Mucosa of stomach (tissue), 1 donor: ENCODE data around the gene CTXND1.

Source experiments
- H3K27me3 ChIP-seq: one replicate; pipeline ENCODE4 v1.7.0; 2013; ENCODE audit warnings: mild to moderate bottlenecking, low read length; ENCODE audit not compliant: control insufficient read depth, insufficient read depth
- H3K36me3 ChIP-seq: one replicate; pipeline ENCODE4 v1.7.0; 2013; ENCODE audit warnings: low read length; ENCODE audit not compliant: control insufficient read depth, insufficient read depth
- H3K4me1 ChIP-seq: one replicate; pipeline ENCODE4 v1.7.0; 2013; ENCODE audit warnings: mild to moderate bottlenecking, low read length; ENCODE audit not compliant: control insufficient read depth, insufficient read depth
- H3K4me3 ChIP-seq: one replicate; pipeline ENCODE4 v1.7.0; 2013; ENCODE audit warnings: low read length
- H3K9ac ChIP-seq: one replicate; pipeline ENCODE4 v1.7.0; 2013; ENCODE audit warnings: mild to moderate bottlenecking, low read length, moderate library complexity
- H3K9me3 ChIP-seq: one replicate; pipeline ENCODE4 v1.7.0; 2013; ENCODE audit warnings: mild to moderate bottlenecking, low read length, moderate library complexity; ENCODE audit not compliant: control insufficient read depth
- donor health status: Pancreatic carcinoma.

Gene CTXND1

GRCh38 chr15:80274996-80275395, 23.0 kb upstream of the CTXND1 start:
- Histone ChIP-seq H3K4me3 (no peak overlapping the region), H3K27me3 (no peaks in the 10 kb centered on the region), H3K36me3 (no peaks in the 10 kb centered on the region), H3K9ac (no peak overlapping the region), H3K4me1 (no peaks in the 10 kb centered on the region), H3K9me3 (no peaks in the 10 kb centered on the region)

GRCh38 chr15:80274554-80274953, 22.5 kb upstream of the CTXND1 start:
- Histone ChIP-seq H3K36me3 (no peaks in the 10 kb centered on the region), H3K4me1 (no peaks in the 10 kb centered on the region), H3K9me3 (no peaks in the 10 kb centered on the region), H3K9ac (no peak overlapping the region), H3K27me3 (no peaks in the 10 kb centered on the region), H3K4me3 (no peak overlapping the region)

GRCh38 chr15:80272987-80273386, 21.0 kb upstream of the CTXND1 start:
- H3K27me3 ChIP-seq: no peaks in the 10 kb centered on the region
- H3K9ac ChIP-seq: no peak overlapping the region
- no peaks in the 10 kb centered on the region for H3K4me1 ChIP-seq
- no peaks in the 10 kb centered on the region for H3K9me3 ChIP-seq
- H3K36me3 ChIP-seq: no peaks in the 10 kb centered on the region
- no peak overlapping the region for H3K4me3 ChIP-seq

- Histone ChIP-seq H3K36me3 (no peaks in the 10 kb centered on the region), H3K9me3 (no peaks in the 10 kb centered on the region), H3K4me3 (no peak overlapping the region), H3K9ac (no peak overlapping the region), H3K27me3 (peaks cover 3% of the 10 kb centered on the region), H3K4me1 (no peaks in the 10 kb centered on the region)
Measured at GRCh38 chr15:80270472-80270871, 18.5 kb upstream of the CTXND1 start.

GRCh38 chr15:80268101-80268500, 16.1 kb upstream of the CTXND1 start:
- H3K27me3 ChIP-seq: peaks cover 3% of the 10 kb centered on the region
- H3K9ac ChIP-seq: no peak overlapping the region
- no peak overlapping the region for H3K4me3 ChIP-seq
- no peaks in the 10 kb centered on the region for H3K9me3 ChIP-seq
- no peaks in the 10 kb centered on the region for H3K36me3 ChIP-seq
- H3K4me1 ChIP-seq: no peaks in the 10 kb centered on the region

GRCh38 chr15:80267658-80268057, 15.6 kb upstream of the CTXND1 start:
- H3K4me3 ChIP-seq: no peak overlapping the region
- H3K36me3 ChIP-seq: no peaks in the 10 kb centered on the region
- peaks cover 3% of the 10 kb centered on the region for H3K27me3 ChIP-seq
- no peak overlapping the region for H3K9ac ChIP-seq
- H3K9me3 ChIP-seq: no peaks in the 10 kb centered on the region
- H3K4me1 ChIP-seq: no peaks in the 10 kb centered on the region

- Histone ChIP-seq H3K4me1 (no peaks in the 10 kb centered on the region), H3K9me3 (no peaks in the 10 kb centered on the region), H3K36me3 (no peaks in the 10 kb centered on the region), H3K4me3 (no peak overlapping the region), H3K9ac (no peak overlapping the region), H3K27me3 (peaks cover 3% of the 10 kb centered on the region)
Measured at GRCh38 chr15:80266745-80267144, 14.7 kb upstream of the CTXND1 start.

GRCh38 chr15:80266113-80266512, 14.1 kb upstream of the CTXND1 start:
- Histone ChIP-seq H3K36me3 (no peaks in the 10 kb centered on the region), H3K9me3 (no peaks in the 10 kb centered on the region), H3K9ac (no peak overlapping the region), H3K4me3 (no peak overlapping the region), H3K4me1 (no peaks in the 10 kb centered on the region), H3K27me3 (peaks cover 3% of the 10 kb centered on the region)

- Histone ChIP-seq H3K9me3 (no peaks in the 10 kb centered on the region), H3K36me3 (no peaks in the 10 kb centered on the region), H3K4me3 (no peak overlapping the region), H3K4me1 (no peaks in the 10 kb centered on the region), H3K27me3 (peaks cover 3% of the 10 kb centered on the region), H3K9ac (no peak overlapping the region)
Measured at GRCh38 chr15:80265021-80265420, 13.0 kb upstream of the CTXND1 start.

GRCh38 chr15:80264031-80264430, 12.0 kb upstream of the CTXND1 start:
- Histone ChIP-seq H3K4me3 (no peak overlapping the region), H3K4me1 (no peaks in the 10 kb centered on the region), H3K27me3 (peaks cover 3% of the 10 kb centered on the region), H3K9me3 (no peaks in the 10 kb centered on the region), H3K9ac (no peak overlapping the region), H3K36me3 (no peaks in the 10 kb centered on the region)

- H3K4me3 ChIP-seq: no peak overlapping the region
- no peaks in the 10 kb centered on the region for H3K4me1 ChIP-seq
- H3K9ac ChIP-seq: no peak overlapping the region
- H3K36me3 ChIP-seq: no peaks in the 10 kb centered on the region
- H3K27me3 ChIP-seq: peaks cover 4% of the 10 kb centered on the region
- H3K9me3 ChIP-seq: no peaks in the 10 kb centered on the region
Measured at GRCh38 chr15:80260551-80260950, 8.5 kb upstream of the CTXND1 start.

GRCh38 chr15:80259942-80260510, 8.0 kb upstream of the CTXND1 start:
- H3K36me3 ChIP-seq: no peaks in the 10 kb centered on the region
- no peaks in the 10 kb centered on the region for H3K4me1 ChIP-seq
- H3K9ac ChIP-seq: no peak overlapping the region
- H3K27me3 ChIP-seq: peaks cover 4% of the 10 kb centered on the region
- no peak overlapping the region for H3K4me3 ChIP-seq
- H3K9me3 ChIP-seq: no peaks in the 10 kb centered on the region
